ENCODE data around the gene NRGN.

NRGN gene

DNA sequence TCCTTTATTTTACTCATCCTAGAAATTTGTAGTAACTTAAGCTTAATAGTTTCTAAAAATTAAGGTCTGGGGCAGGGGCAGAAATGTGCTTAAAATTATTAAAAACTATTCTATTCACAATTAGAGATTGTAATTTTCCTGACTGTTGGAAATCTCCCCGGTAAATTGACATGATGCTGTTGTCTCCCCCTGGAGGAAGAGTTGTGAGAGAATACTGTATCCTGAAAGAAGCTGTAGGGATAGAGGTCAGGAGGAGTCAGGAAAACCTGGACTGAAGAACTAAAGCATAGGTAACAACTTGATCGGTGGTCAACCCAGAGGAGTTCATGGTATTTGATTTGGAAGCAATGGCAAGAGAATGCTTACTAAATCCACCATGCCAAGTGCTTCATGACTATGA, 38.5 kb downstream of the NRGN start:
- TF ChIP-seq REST (IDR thresholded peaks at IDR 0.05; ENCODE audit: low read depth), result no peak
- TF ChIP-seq TCF12 (IDR thresholded peaks at IDR 0.05; ENCODE audit: low read depth), result no peak
- no peak for TF ChIP-seq EP300 (IDR thresholded peaks at IDR 0.05; ENCODE audit: borderline replicate concordance)
- no peak for TF ChIP-seq RAD21 (IDR thresholded peaks at IDR 0.05; ENCODE audit: low read depth)
- no peak for TF ChIP-seq USF1 (IDR thresholded peaks at IDR 0.05)
- no peak for TF ChIP-seq EGR1 (IDR thresholded peaks at IDR 0.05)
- TF ChIP-seq ZBTB7A (IDR thresholded peaks at IDR 0.05; ENCODE audit: low read depth), result no peak

DNA sequence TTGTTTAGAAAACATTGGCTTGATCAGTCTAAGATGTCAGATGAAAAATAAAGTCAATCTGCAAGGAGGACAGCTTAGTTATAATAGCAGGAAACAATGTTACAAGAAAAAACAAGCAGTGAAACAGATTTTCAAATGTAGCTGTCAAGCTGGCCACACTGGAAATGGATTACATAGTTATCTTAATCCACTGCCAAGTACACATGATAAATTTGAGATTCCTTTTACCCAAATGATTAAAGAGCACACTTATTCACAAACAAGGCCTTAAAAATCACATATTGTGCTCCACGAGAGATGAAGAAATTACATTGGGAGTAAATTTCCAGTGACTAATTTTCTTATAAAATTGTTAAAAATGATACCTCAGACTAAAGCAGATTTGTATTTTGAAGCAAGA, 39.8 kb downstream of the NRGN start:
- no peak for TF ChIP-seq TCF12 (IDR thresholded peaks at IDR 0.05; ENCODE audit: low read depth)

DNA sequence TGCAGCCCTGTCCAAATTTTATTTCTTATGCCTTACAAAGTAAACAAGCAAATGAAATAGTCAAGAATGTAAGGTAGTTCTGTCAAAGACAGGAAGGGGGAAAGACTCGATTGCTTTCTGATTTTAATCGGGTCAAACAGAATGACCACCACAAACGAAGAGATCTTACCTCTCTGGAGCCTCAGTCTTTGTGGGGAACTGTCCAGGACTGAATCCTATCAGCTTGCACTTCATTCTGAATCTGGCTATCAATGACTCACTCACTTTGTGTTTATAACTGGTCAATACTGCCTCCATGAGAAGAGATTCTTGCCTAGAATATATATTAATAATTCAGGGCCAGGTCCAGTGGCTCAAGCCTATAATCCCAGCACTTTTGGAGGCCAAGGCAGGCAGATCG, 43.3 kb downstream of the NRGN start:
- TF ChIP-seq EGR1 (IDR thresholded peaks at IDR 0.05), result no peak
- TF ChIP-seq TEAD4 (IDR thresholded peaks at IDR 0.05), result no peak
- no peak for TF ChIP-seq TCF12 (IDR thresholded peaks at IDR 0.05; ENCODE audit: low read depth)
- no peak for TF ChIP-seq MAX (IDR thresholded peaks at IDR 0.05)
- TF ChIP-seq ZBTB7A (IDR thresholded peaks at IDR 0.05; ENCODE audit: low read depth), result no peak
- no peak for TF ChIP-seq NFIC (IDR thresholded peaks at IDR 0.05)
- no peak for TF ChIP-seq EP300 (IDR thresholded peaks at IDR 0.05; ENCODE audit: borderline replicate concordance)
- TF ChIP-seq USF1 (IDR thresholded peaks at IDR 0.05), result no peak

DNA sequence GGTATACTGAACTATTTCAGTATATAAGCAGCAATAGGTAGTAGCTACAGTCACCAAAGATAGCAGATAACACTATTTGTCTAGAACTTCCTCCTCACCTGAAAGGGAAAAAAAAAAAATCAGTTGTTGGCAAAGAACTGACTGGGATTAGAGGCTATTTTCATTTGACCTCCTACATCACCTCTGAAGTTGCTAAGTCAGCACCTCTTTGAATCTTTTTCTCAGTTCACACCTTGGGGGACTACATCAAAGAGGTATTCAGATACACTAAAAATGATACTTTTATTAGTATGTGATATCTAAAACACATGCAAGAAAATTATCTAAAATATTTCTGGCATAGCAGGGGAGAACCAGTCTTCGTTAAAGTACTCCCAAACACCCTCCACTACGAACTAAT, 44.3 kb downstream of the NRGN start:
- no peak for TF ChIP-seq CEBPB (IDR thresholded peaks at IDR 0.05)
- TF ChIP-seq FOXM1 (IDR thresholded peaks at IDR 0.05; ENCODE audit: borderline replicate concordance, low read depth), result no peak
- no peak for TF ChIP-seq YY1 (IDR thresholded peaks at IDR 0.05; ENCODE audit: low read depth)
- TF ChIP-seq TCF12 (IDR thresholded peaks at IDR 0.05; ENCODE audit: low read depth), result no peak
- no peak for TF ChIP-seq EP300 (IDR thresholded peaks at IDR 0.05; ENCODE audit: borderline replicate concordance)
- no peak for TF ChIP-seq MAX (IDR thresholded peaks at IDR 0.05)
- no peak for TF ChIP-seq CREB1 (IDR thresholded peaks at IDR 0.05; ENCODE audit: low read depth)
- no peak for TF ChIP-seq RAD21 (IDR thresholded peaks at IDR 0.05; ENCODE audit: low read depth)
- no peak for TF ChIP-seq USF1 (IDR thresholded peaks at IDR 0.05)
- TF ChIP-seq TAF1 (IDR thresholded peaks at IDR 0.05; ENCODE audit: low read depth), result no peak
- TF ChIP-seq NFIC (IDR thresholded peaks at IDR 0.05), result no peak
- TF ChIP-seq TEAD4 (IDR thresholded peaks at IDR 0.05), result no peak

DNA sequence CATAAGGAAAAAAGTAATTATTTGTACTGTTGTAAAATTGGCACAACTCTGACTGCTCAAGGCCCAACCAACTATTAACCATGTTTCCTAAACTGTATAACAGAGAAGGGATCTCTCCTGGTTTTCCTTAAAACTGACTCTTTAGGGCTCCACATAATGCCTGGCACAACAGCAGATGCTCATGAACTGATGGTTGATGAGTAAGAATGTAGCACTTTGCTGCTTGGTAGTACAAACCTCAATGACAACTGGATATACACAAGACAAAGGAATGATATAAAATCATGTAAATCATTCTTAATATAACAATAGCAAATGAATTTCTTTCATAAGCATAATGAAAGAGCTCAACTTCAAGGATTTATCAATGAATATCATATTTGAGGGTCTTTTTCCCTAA, 48.8 kb downstream of the NRGN start:
- no peak for TF ChIP-seq CEBPB (IDR thresholded peaks at IDR 0.05)
- no peak for TF ChIP-seq NFIC (IDR thresholded peaks at IDR 0.05)
- no peak for TF ChIP-seq CREB1 (IDR thresholded peaks at IDR 0.05; ENCODE audit: low read depth)
- no peak for TF ChIP-seq TAF1 (IDR thresholded peaks at IDR 0.05; ENCODE audit: low read depth)

- TF ChIP-seq USF1 (IDR thresholded peaks at IDR 0.05), result no peak
- no peak for TF ChIP-seq EGR1 (IDR thresholded peaks at IDR 0.05)
- no peak for TF ChIP-seq YY1 (IDR thresholded peaks at IDR 0.05; ENCODE audit: low read depth)
- TF ChIP-seq EP300 (IDR thresholded peaks at IDR 0.05; ENCODE audit: borderline replicate concordance), result no peak
- TF ChIP-seq FOXM1 (IDR thresholded peaks at IDR 0.05; ENCODE audit: borderline replicate concordance, low read depth), result no peak
- TF ChIP-seq CEBPB (IDR thresholded peaks at IDR 0.05), result no peak
Measured at GRCh38 chr11:124791626-124792341, 52.0 kb downstream of the NRGN start.

GRCh38 chr11:124793466-124794278, 53.9 kb downstream of the NRGN start:
- no peak for TF ChIP-seq TEAD4 (IDR thresholded peaks at IDR 0.05)
- no peak for TF ChIP-seq TCF12 (IDR thresholded peaks at IDR 0.05; ENCODE audit: low read depth)
- no peak for TF ChIP-seq FOXM1 (IDR thresholded peaks at IDR 0.05; ENCODE audit: borderline replicate concordance, low read depth)
- TF ChIP-seq RAD21 (IDR thresholded peaks at IDR 0.05; ENCODE audit: low read depth), result peak; percentile 64
